ENCODE data around the gene AATF. TPM values are rescaled to one million over a fixed set of nuclear protein-coding genes. Genes with fewer than 3 reads are reported as not detected.

Gene AATF
- total RNA-seq, 1 donor from 2014 or later = 38.5 TPM

DNA sequence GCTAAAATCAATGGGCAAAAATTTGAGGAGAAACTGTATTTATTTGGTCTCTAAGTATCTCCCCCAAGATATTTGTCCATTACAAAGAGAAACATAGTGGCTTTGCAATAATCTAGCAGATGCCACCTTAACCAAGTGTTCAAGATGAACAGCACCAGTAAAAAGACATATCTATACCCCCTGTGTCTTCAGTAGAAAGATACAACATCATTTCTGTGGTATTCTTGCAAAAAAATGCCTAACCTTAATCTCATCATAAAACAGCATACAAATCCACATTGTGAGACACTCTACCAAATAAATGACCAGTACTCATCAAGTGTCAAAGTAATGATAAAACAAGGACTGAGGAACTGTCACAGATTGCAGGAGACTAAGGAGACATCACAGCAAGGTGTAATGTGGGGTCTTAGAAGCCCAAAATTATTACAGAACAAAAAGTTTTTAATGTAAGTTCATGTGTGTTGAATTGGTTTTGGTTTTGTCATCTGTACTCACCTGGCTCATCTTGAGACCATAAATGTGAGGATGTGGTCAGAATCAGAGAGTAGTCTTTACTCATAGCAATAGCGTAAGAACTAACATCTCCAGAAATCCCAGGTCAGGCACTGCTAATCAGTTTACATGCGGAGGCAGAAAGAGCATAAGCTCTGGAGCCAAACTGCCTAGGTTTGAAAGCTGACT is 77.2 kb downstream of the AATF start:
- TF ChIP-seq, protein P1, sequence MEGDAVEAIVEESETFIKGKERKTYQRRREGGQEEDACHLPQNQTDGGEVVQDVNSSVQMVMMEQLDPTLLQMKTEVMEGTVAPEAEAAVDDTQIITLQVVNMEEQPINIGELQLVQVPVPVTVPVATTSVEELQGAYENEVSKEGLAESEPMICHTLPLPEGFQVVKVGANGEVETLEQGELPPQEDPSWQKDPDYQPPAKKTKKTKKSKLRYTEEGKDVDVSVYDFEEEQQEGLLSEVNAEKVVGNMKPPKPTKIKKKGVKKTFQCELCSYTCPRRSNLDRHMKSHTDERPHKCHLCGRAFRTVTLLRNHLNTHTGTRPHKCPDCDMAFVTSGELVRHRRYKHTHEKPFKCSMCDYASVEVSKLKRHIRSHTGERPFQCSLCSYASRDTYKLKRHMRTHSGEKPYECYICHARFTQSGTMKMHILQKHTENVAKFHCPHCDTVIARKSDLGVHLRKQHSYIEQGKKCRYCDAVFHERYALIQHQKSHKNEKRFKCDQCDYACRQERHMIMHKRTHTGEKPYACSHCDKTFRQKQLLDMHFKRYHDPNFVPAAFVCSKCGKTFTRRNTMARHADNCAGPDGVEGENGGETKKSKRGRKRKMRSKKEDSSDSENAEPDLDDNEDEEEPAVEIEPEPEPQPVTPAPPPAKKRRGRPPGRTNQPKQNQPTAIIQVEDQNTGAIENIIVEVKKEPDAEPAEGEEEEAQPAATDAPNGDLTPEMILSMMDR (IDR thresholded peaks at IDR 0.05) = no peak
- no peak for DNase-seq (ENCODE audit: low spot score)
- Mint-ChIP-seq H3K27me3 (ENCODE audit: low read depth) (no peaks in the 10 kb centered on the region), H3K4me1 (ENCODE audit: low read depth) (no peaks in the 10 kb centered on the region), H3K9me3 (ENCODE audit: low read depth) (no peaks in the 10 kb centered on the region), H3K36me3 (ENCODE audit: low read depth) (peaks cover 2% of the 10 kb centered on the region), H3K27ac (ENCODE audit: unreplicated experiment) (no peak overlapping the region), H3K4me3 (ENCODE audit: unreplicated experiment) (no peak overlapping the region)

DNA sequence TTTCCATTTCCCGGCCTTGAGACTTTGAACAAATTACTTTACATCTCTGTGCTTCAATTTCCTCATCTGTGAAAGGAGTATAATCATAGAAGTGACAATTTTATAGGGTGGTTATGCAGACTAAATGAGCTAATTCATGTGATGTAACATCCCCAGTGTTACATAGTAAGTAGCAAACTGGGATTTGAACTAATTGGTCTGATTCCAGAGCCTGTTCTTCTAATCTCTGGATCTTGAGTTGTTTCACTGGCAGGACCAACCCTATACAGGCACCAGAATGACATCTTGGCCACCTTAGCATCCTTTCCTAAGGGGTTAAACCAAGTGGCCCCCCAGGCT is 77.7 kb downstream of the AATF start:
- Mint-ChIP-seq H3K27me3 (ENCODE audit: low read depth) (no peaks in the 10 kb centered on the region), H3K4me1 (ENCODE audit: low read depth) (no peaks in the 10 kb centered on the region), H3K27ac (ENCODE audit: unreplicated experiment) (no peak overlapping the region), H3K36me3 (ENCODE audit: low read depth) (peaks cover 4% of the 10 kb centered on the region), H3K4me3 (ENCODE audit: unreplicated experiment) (no peak overlapping the region), H3K9me3 (ENCODE audit: low read depth) (peaks cover 1% of the 10 kb centered on the region)
- DNase-seq (ENCODE audit: low spot score) = no peak
- TF ChIP-seq, protein P1 (IDR thresholded peaks at IDR 0.05) = no peak

DNA sequence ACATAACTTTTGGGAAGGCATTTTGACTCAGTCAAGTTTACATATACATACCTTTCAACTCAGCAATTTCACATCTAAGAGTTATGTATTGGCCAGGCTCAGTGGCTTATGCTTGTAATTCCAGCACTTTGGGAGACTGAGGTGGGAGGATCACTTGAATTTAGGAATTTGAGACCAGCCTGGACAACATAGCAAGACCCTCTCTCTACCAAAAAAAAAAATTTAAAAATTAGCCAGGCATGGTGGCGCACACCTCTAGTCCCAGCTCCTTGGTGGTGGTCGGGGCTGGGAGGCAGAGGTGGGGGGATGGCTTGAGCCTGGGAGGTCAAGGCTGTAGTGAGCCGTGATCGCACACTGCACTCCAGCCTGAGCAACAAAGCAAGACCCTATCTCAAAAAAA is 79.3 kb downstream of the AATF start:
- H3K4me1 Mint-ChIP-seq (ENCODE audit: low read depth) = no peaks in the 10 kb centered on the region
- no peak overlapping the region for H3K27ac Mint-ChIP-seq (ENCODE audit: unreplicated experiment)
- peaks cover 12% of the 10 kb centered on the region for H3K36me3 Mint-ChIP-seq (ENCODE audit: low read depth)
- no peak overlapping the region for H3K4me3 Mint-ChIP-seq (ENCODE audit: unreplicated experiment)
- H3K9me3 Mint-ChIP-seq (ENCODE audit: low read depth) = peaks cover 5% of the 10 kb centered on the region
- no peaks in the 10 kb centered on the region for H3K27me3 Mint-ChIP-seq (ENCODE audit: low read depth)
- no peak for DNase-seq (ENCODE audit: low spot score)
- TF ChIP-seq, protein P1 (IDR thresholded peaks at IDR 0.05) = no peak

DNA sequence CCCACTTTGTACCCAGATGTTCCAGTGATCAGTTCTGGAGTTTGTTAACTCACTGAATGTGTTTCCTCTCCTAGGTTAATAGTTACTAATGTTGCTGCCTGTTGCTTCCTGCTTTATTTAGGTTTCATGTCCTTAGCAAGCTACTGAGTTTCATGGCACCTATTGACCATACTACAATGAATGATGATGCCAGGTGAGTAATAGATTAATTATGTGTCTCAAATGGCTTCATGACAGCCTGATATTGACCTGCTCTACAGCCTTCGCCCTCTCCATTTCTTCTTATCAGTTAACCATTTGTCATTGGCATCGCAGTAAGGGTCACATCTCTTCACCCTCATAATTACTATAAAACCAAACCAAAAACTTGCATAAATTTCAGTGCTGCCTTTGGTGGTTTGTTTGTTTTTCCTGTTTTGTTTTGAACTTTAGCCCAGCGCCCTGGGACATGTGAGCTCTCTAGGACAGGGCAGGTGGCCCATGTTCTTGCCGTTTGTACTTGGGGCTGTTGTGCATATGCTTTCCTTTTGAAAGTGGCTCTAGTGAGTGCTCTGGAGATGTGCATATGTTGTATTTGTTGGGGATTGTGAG is 82.8 kb downstream of the AATF start:
- peaks cover 5% of the 10 kb centered on the region for H3K9me3 Mint-ChIP-seq (ENCODE audit: low read depth)
- no peaks in the 10 kb centered on the region for H3K4me1 Mint-ChIP-seq (ENCODE audit: low read depth)
- H3K4me3 Mint-ChIP-seq (ENCODE audit: unreplicated experiment) = no peak overlapping the region
- H3K27me3 Mint-ChIP-seq (ENCODE audit: low read depth) = no peaks in the 10 kb centered on the region
- H3K36me3 Mint-ChIP-seq (ENCODE audit: low read depth) = peaks cover 13% of the 10 kb centered on the region
- H3K27ac Mint-ChIP-seq (ENCODE audit: unreplicated experiment) = no peak overlapping the region
- TF ChIP-seq, protein P1 (IDR thresholded peaks at IDR 0.05) = no peak
- no peak for DNase-seq (ENCODE audit: low spot score)

DNA sequence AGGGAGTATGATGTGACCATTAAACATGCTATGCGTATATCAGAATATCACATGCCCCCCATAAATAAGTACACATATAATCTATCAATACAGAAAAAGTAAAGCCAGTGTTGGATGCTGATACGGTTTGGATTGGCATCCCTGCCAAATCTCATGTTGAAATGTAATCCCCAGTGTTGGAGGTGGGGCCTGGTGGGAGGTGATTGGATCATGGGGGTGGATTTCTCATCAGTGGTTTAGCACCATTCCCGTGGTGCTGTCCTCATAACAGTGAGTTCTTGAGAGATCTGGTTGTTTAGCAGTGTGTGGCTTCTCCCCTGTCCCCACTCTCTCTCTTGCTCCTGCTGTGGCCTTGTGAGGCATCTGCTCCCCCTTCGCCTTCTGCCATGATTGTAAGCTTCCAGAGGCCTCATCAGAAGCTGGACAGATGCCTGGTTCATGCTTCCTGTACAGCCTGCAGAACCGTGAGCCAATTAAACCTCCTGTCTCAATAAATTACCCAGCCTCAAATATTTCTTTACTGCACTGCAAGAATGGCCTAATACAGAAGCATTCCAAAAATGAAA is 88.9 kb downstream of the AATF start:
- TF ChIP-seq, protein P1 (IDR thresholded peaks at IDR 0.05) = no peak
- Mint-ChIP-seq H3K4me1 (ENCODE audit: low read depth) (peaks cover 3% of the 10 kb centered on the region), H3K27ac (ENCODE audit: unreplicated experiment) (no peak overlapping the region), H3K9me3 (ENCODE audit: low read depth) (no peaks in the 10 kb centered on the region), H3K36me3 (ENCODE audit: low read depth) (peaks cover 9% of the 10 kb centered on the region), H3K27me3 (ENCODE audit: low read depth) (no peaks in the 10 kb centered on the region), H3K4me3 (ENCODE audit: unreplicated experiment) (no peak overlapping the region)
- no peak for DNase-seq (ENCODE audit: low spot score)

Data from chondrocyte (in vitro differentiated cells).